ENCODE data around the gene LSP1.

DNA sequence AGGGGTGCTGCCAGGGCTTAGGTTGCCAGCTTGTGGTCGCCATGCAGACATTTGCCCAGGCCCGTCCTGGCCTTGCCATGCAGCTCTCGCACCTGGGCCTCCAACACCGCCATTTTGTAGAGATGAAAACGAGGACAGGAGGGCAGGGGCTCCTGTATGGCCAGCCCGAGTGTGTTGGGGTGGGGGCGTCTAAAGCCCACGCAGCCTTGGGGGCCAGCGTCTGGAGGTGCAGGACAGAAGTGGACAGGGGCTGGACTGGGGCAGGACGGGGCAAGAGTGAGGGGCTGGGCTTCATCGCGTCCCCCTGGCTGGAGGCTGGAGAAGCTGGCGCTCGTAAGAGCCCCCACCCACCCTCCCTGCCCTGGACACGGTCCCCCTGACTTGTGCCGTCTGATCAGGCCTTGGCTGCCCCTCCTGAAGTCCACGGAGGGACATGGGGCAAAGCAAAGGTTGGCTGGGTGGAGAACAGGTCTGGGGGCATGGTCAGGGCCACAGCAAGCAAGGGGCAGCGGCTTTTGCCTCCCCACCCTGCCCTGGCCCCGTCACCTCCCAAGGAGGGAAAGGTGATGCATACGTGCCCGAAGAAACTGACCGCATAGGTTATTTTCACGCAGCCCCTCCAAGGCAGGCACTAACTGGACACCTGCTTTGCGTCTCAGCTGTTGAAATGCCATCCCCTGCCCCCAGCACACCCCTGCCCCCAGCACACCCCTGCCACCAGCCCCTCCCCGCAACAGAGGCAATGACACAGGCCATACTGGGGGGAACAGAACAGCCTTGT, 67.4 kb downstream of the LSP1 start:
- TF ChIP-seq, protein P1, sequence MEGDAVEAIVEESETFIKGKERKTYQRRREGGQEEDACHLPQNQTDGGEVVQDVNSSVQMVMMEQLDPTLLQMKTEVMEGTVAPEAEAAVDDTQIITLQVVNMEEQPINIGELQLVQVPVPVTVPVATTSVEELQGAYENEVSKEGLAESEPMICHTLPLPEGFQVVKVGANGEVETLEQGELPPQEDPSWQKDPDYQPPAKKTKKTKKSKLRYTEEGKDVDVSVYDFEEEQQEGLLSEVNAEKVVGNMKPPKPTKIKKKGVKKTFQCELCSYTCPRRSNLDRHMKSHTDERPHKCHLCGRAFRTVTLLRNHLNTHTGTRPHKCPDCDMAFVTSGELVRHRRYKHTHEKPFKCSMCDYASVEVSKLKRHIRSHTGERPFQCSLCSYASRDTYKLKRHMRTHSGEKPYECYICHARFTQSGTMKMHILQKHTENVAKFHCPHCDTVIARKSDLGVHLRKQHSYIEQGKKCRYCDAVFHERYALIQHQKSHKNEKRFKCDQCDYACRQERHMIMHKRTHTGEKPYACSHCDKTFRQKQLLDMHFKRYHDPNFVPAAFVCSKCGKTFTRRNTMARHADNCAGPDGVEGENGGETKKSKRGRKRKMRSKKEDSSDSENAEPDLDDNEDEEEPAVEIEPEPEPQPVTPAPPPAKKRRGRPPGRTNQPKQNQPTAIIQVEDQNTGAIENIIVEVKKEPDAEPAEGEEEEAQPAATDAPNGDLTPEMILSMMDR (IDR thresholded peaks at IDR 0.05) = no peak
- no peak for TF ChIP-seq POLR2A (IDR thresholded peaks at IDR 0.05)
